ENCODE data around the gene CYB561A3.
A peak's percentile ranks its signal among the peaks of the same experiment; 100 is the strongest.
"Not testable (repeated sequence)": the region's sequence is repeated elsewhere in the genome, so short reads cannot be mapped to it uniquely, and the experiment has no call there.

Gene CYB561A3, protein sequence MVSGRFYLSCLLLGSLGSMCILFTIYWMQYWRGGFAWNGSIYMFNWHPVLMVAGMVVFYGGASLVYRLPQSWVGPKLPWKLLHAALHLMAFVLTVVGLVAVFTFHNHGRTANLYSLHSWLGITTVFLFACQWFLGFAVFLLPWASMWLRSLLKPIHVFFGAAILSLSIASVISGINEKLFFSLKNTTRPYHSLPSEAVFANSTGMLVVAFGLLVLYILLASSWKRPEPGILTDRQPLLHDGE

DNA sequence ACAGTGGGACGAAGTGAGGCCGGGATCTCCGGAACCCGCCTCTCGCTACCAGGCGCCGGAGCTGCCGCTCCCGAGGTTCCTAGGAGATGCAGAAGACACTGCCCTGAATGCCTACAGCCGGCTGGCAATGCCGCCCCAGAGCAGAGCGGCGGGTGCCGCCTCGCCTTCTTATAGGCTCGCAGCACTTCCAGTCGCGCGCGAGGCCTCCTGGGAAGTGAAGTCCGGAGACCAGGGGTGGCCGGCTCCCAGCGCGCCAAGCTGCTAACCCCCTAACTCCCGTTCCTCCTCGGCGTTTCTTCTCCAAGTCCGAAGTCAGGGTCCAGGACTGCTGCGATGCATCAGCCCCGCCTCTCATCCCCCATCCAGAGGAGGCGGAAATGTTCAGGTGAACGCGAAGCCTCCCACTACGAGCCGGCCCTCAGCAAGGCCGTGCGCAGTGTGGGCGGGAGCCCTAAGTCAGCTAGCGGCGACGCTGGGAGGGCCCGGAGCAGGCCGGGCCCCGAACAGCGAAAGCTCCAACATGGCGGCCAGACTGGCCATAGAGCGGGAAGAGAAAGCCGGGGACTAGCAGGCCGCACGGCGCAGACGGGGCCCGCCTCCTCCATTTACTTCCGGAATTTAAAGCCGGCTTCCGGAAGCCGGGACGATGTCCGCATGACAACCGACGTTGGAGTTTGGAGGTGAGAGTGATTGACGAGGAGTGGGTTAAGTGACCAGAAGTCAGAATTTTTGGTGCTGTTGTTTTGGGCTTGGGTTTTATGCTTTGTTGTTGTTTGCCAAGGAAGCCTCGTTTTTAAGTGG is at the start of gene CYB561A3, which contains the start of gene TMEM138:
TSS of gene CYB561A3 (minus strand) at position 142 of the 801 bp plus-strand sequence. CDS start 5,169 bp downstream, outside the sequence.
TSS of gene TMEM138 (plus strand) at position 634 of the 801 bp plus-strand sequence. CDS start 2,017 bp downstream, outside the sequence.
- DNase-seq: peak; percentile 97

DNA sequence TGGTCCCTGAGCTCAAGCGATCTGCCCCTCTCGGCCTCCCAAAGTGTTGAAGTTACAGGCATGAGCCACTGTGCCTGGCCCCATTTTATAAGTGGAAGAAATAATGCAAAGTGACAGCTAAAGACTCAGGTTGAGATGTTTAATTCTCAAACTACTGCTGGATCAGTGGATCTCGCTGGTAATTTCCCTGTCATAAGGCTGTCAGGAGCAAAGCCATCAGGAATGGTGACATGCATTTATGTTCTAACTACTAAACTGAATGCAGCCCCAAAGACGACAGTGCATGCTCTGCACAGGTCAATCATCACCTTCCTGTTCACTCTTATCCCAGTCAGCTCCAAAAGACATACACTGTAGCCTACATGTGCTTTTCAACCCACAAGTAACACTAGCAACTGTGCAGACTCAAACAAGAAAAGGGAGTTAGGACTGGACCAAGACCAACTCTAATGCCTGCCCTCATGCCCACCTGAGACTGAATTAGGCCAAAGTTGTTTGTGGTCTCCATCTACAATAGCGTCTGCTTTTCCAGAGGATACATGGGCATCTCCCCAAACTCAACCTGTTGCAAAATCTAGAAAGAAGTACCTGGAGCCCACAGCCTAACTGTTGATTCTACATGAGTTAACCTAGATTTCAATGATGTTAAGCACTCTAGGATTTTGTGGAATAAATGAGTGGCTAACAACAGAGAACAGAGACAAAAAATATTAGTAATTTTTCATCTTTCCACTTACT is 45.5 kb upstream of the CYB561A3 start:
- DNase-seq: no peak

DNA sequence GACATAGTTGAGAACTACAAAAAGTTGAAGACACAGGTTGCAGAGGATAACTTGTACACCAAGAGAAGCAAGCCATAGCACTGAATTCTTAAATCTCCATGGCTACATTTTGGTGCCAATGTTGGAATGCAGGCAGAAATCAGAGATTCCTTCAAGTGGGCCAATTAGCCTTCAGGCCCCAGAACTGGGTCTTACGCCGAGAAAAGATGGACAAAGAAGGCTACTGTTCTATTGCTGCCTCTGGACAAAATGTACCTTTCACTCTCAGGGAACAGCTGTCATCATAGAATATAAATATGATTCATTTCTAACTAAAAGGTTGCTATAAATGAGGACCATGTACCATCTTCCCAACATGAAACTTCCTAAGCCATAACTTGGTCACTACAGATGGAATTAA is 44.4 kb upstream of the CYB561A3 start:
- no peak for DNase-seq

DNA sequence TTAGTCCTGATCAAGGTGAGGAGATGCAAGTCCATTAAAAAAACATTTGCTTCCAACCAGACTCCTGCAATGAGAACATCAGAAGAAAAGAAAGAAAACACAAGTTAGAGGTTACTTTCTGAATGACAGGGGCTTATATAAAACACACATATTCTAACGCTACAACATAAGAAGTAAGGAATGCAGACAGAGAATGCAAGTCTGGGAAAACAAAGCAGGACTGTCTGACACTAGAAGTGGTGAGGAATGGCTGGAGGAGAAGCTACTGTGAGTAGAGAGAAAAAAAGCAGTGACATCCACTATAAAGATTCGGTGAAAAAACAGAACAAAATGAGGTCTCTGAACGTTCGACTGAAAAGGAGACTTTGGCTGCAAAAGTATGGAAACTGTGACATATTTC is 43.0 kb upstream of the CYB561A3 start:
- DNase-seq: no peak

DNA sequence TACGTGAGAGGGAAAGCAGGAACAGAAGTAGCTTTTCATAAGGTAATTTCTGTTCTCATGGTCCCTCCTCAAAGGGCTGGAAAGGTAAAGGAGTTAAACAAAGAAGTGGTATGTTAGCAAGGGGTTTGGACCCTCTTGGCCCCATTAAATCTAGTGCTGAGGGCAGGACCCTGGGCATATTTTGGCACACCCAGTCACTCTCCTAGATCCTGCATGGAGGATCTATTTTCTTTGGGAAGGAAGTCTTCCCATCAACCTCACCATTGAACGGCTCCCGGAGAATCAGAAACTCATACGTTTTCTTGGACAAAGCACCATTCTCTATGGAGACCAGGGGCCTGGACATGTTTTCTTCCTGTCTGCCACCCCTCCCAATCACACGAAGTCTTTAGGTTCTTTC is 42.4 kb upstream of the CYB561A3 start:
- no peak for DNase-seq

DNA sequence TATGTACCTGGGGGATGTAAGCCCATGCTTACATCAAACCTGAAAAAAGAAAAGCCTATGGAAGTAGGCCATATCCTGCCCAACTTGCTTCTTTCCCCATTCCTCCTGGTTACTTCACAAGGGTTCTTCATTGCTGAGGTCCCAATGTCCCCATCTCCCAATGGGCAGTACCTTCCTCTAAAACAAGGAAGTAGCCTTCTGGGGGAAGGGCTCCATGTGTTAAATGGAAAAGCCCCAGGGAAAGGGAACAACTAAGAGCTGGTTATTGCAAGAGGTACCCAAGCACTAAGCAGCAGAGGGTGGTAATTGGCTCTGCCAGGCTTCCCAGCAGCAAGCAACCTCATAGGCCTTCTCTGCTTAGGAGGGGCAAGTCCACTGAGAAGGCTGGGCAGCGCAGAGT is 42.0 kb upstream of the CYB561A3 start:
- no peak for DNase-seq

DNA sequence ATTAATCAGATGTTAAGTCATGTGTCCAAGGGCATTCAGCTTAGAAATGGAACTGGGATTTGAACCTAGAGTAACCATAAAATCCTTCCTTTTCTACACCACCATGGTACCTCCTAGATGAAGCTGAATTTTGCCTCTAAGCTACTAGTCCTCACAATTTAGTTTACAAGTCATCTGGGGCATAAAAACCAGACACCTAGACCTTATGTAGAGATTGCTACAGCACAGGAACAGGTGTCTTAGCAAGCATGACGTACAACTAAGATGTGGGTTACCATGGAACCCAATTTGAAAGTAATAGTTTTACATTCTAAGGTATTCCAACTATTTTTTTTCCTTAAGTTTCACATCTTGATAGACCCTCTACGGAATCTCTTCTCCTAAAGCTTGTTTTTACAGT is 39.9 kb upstream of the CYB561A3 start:
- DNase-seq: no peak

DNA sequence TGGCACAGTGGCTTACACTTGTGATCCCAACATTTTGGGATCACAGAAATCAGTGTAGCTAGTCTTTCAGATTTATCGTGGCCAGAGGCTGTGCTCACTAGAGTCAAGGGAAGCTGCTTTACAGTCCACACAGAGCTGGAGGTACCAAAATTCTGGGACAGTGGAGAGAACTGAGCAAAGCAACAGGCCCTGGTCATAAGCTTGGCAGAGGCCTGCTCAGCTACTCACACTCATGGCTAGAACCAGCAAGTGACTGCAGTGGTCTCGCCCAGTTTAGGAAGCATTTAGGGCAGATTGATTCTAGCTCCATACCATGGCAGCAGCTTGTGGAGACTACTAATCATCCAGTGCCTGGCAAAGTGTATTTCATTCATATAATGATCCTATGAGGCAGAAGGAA is 39.5 kb upstream of the CYB561A3 start:
- DNase-seq: no peak

DNA sequence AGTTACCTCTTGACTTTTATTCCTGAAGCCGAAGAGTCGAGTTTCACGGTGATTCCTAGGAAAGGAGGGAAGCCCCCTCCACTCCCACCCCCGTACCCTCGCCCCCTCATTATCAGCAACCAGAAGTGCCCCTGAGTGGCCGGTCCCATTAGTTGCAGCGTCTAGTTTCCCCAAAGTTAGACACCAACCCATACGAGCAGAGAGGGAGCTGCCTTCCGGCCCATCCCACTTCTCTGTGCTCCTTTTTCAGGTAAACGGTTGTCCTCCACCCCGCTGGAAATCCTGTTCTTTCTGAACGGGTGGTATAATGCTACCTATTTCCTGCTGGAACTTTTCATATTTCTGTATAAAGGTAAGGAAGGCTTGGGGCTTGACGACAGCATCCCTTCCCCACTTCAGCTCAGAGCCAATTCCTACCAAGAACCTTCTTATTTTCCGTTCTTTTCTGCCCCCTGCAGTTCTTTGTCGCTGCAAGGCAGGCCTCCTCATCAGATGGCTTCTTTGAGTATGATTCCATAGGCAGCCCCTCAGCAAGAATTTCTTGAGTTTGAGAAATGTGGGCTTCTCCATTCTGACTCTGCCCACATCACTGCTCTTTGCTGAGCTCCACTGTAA is 31.4 kb upstream of the CYB561A3 start:
- DNase-seq: peak; percentile 16

DNA sequence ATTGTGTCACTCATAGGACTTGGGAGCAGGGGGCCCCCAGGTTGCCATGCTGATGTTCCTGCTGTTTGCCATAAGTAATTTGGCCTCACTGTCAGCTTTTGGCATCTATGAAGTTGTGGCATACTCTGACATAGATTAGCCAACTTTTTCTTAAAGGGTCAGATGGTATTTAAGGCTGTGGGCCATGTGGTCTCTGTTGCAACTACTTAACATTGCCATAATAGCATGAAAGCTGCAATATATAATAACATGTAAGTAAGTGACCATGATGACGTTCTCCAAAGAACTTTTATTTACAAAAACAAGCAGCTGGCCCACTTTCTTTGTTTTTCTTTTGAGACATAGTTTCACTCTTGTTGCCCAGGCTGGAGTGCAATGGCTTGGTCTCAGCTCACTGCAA is 28.5 kb upstream of the CYB561A3 start:
- no peak for DNase-seq

DNA sequence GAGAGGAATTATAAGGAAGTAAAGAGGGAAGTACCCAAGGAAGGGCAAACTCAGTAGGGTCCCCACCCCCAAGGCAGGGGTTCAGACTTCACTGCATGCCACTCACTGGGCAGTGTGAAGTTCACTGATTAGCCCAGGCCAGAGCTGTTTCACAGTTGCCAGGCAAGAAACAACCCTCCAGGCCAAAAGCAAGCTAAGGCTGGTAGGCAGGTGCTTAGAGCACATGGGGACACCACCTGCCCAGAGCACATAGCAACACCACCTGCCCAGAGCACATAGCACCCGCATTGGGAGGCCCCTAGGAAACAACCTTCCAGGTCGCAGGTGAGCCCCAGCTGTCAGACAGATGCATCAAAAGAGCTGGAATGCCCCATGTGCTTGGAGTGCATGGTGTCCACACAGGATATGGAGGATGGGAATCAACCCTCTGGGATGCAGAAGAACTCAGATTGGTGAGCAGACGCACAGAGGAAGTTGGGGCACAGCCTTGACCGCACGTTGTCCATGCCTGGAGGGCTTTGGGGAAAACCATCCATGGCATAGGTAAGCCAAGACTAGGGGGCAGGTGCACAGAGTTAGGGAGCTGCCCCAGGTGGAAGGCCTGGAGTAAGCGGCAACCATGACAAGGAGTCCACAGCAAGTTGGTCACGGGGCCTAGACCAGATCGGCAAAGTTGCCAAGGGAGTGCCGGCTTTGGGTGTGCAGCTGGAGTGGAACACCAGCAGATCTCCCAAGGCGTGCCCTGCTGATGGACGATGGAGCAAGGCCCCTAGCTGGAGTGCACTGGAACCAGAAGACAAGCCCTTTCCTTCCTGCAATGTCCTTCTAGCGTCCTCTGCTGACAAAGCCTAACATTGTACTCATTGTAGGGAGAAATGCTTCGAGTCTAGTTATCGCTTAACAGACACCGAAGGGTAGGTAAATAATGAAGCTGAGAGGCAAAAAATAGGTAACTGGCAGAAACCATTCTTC is 22.9 kb upstream of the CYB561A3 start:
- DNase-seq: no peak

DNA sequence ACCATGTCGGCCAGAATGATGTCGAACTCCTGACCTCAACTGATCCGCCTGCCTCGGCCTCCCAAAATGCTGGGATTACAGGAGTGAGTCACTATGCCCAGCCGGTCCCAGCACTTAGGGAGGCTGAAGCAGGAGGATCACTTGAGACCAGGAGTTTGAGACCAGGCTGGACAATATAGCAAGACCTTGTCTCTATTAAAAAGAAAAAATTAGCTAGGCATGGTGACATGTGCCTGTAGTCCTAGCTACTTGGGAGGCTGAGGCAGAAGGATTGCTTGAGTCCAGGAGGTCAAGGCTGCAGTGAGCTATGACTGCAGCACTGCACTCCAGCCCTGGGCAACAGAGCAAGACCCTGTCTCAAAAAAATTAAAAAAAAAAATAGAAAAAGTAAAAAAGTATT is 22.2 kb upstream of the CYB561A3 start:
- DNase-seq: not testable (repeated sequence)

DNA sequence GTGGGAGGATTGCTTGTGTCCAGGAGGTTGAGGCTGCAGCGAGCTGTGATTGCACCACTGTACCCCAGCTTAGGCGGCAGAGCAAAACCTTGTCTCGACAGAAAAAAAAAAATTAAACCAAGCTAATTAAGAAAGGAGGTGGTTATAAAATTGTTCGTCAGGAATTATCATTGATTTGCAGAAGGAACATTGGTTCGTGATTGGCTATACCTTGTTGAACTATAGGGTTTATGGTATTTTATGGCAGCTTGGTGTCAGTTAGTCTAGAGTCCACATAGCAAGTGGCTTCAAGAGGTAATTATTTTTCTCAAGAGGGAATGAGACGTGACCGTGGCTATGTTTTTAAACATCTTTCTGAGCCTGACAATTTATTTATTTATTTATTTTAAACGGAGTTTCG is 19.2 kb upstream of the CYB561A3 start:
- no peak for DNase-seq

DNA sequence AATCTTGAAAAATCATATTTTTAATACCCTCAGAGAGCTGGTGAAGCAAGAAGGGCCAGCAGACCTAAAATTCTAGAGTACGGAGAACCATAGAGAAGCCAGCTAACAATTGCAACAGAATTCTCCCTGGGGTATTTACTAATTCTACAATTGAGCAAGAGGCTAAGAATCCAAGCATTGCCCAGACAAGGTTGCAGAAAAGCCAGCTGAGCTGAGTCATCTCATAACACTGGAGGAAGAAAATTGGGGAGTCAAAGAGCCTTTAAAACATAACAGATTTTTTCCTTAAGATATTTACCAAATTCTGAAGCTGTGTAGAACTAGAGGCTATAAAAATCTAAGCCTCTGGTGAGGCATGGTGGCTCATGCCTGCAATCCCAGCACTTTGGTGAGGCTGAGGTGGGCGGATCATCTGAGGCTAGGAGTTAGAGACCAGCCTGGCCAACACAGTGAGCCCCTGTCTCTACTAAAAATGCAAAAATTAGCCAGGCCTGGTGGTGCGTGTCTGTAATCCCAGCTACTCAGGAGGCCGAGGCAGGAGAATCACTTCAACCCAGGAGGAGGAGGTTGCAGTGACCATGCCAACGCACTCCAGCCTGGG is 17.1 kb upstream of the CYB561A3 start:
- no peak for DNase-seq

DNA sequence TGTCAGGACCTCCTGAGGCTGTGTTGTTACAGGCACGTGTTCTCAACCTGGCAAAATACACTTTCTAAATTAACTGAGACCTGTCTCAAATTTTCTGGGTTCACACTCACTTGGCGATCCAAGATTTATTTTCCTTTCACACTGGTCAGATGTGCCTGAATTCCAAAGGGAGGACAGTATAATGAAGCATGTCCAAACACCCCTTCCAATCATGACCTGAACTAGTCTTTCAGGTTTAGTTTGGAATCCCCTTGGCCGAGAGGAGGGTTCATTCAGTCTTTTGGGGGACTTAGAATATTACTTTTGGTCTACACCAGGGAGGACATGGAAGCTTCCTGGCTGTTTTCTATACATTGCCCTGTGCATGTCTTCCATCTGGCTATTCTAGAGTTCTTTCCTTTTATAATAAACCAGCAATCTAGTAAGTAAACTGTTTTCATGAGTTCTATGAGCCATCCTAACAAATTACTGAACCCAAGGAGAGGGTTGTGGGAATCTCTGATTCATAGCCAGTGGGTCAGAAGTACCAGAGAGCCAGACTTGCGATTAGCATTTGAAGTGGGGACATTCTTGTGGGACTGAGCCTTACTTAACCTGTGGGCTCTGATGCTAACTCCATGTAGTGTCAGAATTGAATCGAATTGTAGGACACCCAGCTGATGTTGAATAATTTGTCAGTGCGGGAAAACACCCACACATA is 15.9 kb upstream of the CYB561A3 start:
- DNase-seq: no peak

DNA sequence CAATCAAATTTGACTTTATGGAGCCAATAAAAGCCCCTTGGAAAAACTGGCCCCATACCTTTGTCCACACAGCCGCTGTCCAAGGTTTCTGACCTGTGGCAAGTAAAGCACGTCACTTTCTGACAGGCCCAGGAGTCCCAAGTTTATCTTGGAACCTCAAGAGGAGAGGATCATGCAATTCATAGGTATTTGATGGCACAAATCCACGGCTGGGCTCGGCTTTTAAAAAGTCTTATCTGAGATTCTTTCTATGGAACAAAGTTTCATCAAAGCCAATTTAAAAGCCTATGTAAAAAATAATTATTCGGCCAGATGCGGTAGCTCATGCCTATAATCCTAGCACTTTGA is 14.1 kb upstream of the CYB561A3 start:
- DNase-seq: no peak

DNA sequence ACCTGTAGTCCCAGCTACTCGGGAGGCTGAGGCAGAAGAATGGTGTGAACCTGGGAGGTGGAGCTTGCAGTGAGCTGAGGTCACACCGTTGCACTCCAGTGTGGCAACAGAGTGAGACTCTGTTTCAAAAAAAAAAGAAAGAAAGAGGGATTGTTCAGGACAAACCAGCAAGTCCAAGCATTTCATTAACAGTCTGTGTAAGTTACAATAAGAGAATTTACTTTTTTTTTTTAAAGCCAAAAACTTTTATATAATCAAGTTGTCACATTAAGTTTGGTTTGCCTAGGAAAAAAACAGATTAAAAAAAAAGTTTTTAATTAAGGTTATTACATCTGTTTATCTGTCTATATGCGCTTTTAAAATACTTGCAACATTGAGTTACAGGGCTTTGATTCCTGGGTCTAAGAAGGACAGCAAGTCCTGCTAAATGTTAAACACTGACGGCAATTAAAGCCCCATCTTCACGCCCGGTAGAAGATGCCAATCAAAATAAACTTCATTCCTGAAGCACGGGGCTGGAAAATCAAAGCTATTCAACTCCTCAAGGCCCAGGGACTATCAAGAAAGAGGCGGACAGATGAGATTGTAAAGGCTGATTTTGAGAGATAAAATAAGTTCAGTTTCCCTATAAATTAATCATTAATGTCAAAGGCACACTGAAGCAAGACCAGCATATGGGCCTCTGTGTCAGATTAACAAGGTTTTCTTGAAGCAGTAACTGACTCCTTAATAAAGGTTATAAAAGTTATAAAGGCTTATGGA is 11.2 kb upstream of the CYB561A3 start:
- DNase-seq: no peak

DNA sequence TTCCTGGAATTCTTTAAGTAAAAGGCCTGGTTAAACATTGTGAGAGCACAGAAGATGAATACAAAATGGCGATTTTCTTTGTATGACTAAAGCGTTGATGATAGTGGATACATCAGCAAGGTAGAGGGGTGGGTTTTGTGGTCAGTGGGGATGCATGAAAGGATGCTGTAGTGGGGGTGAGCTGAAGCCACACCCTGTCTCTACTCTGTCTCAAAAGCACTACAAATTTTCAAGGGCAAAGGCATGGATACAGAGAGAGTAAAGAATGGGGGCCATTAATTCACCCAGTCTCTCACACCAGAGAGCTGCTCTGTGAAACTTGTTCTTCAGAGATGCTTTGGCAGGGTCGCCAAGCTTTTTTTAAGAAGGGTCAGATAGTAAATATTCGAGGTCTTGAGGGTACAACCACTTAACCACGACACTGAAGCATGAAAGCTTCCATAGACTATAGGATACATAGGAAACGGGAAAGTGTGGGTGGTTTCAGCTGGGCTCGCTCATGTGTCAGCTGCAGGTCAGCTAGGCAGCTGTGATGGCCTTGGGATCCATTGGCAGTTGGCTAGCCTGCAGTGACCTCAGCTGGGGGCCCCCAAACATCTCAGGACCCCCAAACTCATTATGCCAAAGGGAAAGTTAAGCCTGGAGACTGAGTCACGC is 8.8 kb upstream of the CYB561A3 start:
- DNase-seq: no peak

Data from NCI-H510A treated with DMSO at 0.1 percent for 48 hours (cell line).